ENCODE data around the gene COL2A1.

COL2A1 gene

DNA sequence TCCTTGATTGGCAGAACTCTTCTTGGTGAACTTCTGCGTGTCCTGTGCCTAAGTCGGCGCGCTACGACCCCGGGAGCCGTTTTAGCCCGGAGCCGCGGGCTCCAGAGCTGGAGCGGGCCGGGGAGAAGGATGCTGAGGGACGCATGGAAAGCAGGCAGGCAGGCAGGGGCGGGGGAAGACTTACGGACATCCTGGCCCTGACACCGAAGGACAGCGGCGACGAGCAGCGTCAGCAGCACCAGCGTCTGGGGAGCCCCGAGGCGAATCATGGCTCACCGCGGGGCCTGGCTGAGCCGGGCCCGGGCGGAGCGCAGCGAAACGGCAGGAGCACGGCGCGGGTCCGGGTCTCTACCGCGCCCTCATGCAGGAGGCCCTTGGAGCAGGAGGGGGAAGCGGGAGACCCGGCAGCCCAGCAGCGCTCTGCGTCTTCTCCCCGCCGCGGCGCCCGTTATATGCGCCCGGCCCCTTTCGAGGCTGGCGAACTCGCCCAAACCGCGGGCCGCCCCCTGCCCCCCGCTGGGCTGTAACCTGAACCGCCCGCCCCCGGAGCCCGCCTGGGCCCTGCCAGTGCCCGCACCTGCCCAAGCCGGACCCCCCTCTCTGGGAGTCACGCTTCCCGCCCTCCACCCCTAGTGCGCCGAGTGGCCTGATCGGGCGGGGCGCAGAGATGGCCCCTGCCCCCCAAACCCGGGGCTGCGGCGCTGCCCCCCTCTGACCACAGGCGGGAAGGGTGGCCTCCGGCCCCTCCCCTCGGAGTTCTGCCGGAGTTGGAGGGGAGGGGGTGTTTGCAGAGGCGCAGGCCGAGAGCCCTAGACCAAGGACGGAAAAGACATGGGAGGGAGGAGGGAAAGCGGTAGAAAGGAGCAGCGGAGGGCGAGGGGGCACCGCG is at the start of gene COL2A1:
Gene COL2A1 (minus strand): TSS at position 424 of the 889 bp plus-strand sequence. CDS start 155 bp downstream, at position 269.
- H3K4me3 ChIP-seq (ENCODE audit: low read length): peak within 1 kb of the TSS; percentile 12; the same call in 1 of the 2 replicates
- peak; percentile 7 for DNase-seq (ENCODE audit: low read depth)
- TF ChIP-seq, protein P1, sequence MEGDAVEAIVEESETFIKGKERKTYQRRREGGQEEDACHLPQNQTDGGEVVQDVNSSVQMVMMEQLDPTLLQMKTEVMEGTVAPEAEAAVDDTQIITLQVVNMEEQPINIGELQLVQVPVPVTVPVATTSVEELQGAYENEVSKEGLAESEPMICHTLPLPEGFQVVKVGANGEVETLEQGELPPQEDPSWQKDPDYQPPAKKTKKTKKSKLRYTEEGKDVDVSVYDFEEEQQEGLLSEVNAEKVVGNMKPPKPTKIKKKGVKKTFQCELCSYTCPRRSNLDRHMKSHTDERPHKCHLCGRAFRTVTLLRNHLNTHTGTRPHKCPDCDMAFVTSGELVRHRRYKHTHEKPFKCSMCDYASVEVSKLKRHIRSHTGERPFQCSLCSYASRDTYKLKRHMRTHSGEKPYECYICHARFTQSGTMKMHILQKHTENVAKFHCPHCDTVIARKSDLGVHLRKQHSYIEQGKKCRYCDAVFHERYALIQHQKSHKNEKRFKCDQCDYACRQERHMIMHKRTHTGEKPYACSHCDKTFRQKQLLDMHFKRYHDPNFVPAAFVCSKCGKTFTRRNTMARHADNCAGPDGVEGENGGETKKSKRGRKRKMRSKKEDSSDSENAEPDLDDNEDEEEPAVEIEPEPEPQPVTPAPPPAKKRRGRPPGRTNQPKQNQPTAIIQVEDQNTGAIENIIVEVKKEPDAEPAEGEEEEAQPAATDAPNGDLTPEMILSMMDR (conservative IDR thresholded peaks at IDR 0.05; ENCODE audit: low read length): no peak

DNA sequence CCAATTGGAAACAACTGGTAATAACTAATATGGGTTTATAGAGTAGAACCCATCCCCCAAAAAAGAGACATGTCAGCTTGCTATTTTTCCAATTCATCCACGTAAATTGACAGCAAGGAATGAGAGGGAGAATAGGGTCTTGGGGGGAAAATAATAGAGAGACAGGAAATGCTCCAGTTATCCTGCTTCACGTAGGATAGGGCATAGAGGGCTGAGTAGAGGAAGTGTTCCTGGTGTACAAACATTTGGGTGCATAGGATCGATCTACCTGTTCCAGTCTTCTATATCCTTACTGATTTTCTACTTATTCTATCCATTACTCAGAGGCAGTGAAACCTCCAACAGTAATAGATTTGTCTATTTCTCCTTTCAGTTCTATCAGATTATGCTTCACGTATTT is 49.6 kb upstream of the COL2A1 start:
- no peak for DNase-seq (ENCODE audit: low read depth)
- no peak overlapping the region for H3K4me3 ChIP-seq (ENCODE audit: low read length)
- TF ChIP-seq, protein P1 (conservative IDR thresholded peaks at IDR 0.05; ENCODE audit: low read length): no peak

DNA sequence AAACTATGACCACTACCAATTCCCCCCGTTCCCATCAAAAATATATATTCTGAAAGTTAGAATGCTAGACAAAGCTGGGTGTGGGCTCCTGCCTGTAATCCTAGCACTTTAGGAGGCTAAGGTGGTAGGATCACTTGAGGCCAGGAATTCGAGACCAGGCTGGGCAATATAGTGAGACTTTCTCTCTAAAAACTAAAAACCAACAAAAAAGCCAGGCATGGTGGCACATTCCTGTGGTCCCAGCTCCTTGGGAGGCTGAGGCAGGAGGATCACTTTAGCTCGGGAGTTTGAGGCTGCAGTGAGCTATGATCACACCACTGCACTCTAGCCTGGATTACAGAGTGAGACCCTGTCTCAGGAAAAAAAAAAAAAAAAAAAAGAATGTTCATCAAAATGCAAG is 48.8 kb upstream of the COL2A1 start:
- no peak for DNase-seq (ENCODE audit: low read depth)
- TF ChIP-seq, protein P1 (conservative IDR thresholded peaks at IDR 0.05; ENCODE audit: low read length): no peak
- no peak overlapping the region for H3K4me3 ChIP-seq (ENCODE audit: low read length)

DNA sequence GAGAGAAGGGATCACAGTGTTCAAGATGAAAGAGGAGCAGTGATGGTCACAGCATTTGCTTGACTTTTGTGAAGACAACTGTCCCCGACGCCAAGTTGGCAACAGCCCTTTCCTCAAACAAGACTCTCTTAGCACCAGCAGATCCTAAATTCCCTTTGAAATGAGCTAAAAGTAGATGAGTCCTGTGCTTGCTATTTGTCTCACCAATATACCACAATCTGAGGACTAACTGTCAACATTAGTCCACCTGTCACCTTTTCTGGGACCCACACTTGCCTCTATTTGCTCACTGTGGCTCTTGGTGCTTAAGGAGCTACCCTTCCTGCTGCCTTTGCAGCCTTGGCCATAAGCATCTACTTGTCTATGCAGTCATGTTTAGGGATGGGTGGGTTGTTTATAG is 47.4 kb upstream of the COL2A1 start:
- TF ChIP-seq, protein P1 (conservative IDR thresholded peaks at IDR 0.05; ENCODE audit: low read length): no peak
- no peak for DNase-seq (ENCODE audit: low read depth)
- no peak overlapping the region for H3K4me3 ChIP-seq (ENCODE audit: low read length)

DNA sequence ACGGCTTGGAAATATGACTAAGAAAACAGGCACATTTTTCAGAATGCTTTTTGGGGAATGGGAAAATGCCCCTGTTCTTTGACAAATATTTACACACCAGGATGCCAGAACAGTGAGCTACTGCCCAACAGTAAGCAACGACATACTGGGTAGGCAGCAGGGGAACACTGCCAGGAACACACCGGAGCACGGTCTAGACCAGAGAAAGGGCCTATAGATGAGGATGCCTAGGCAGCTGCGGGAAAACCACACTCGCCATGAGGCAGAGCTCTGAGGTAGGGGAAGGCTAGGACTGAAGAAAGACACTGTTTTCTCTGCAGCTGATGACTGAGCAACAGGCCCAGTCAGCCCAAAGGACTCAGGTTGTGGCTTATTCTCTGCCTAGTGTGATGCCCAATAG is 45.9 kb upstream of the COL2A1 start:
- no peak for DNase-seq (ENCODE audit: low read depth)
- TF ChIP-seq, protein P1 (conservative IDR thresholded peaks at IDR 0.05; ENCODE audit: low read length): no peak
- H3K4me3 ChIP-seq (ENCODE audit: low read length): no peak overlapping the region

- DNase-seq (ENCODE audit: low read depth): no peak
- H3K4me3 ChIP-seq (ENCODE audit: low read length): no peak overlapping the region
- TF ChIP-seq, protein P1 (conservative IDR thresholded peaks at IDR 0.05; ENCODE audit: low read length): no peak
Measured at GRCh38 chr12:48045965-48046518, 41.8 kb upstream of the COL2A1 start.

Measured in AG10803 (cell line).